ENCODE results near the gene DCTN3. TPM values are rescaled to one million over a fixed set of nuclear protein-coding genes. Genes with fewer than 3 reads are reported as not detected.

Gene DCTN3
- total and polyA plus RNA-seq, 2 experiments from 2014 or later, result 75.0 to 83.1 TPM

DNA sequence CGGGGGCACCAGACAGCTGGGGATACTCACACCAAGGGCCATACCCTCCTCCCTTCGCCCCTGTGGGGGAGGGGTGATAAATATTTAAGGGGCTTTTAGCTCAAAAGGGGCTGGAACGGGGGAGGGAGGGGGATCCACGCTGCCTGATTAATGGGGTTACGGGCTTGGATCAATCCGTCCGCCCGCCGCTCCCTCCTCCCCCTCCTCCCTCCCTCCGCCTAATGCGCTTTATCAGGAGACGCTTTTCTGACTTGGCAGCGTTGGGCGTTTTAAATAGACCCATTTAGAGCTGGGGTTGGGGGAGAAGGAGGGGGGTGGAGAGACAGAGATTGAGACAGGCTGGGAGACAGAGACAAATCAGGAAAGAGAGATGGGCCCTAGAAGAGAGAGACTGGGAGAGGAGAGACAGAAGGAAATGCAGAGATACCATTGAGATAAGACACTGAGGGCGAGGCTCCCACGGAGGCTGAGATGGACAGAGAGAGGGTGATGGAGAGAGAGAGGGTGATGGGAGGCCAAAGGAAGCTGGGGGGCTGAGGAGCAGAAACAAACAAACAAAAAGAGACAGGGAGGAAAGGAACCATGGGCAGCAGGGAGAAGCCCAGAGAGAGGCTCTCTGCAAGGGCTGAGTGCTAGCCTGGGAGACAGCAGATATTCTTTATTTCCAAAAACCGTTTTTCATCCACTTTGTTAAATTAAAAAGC lies 41.0 kb downstream of the DCTN3 start:
- H3K36me3 ChIP-seq (replicated peaks; ENCODE audit: insufficient read depth, low read depth), result no peaks in the 10 kb centered on the region
- peak; percentile 44 for DNase-seq (ENCODE audit: low spot score)
- H3K9me2 ChIP-seq (replicated peaks; ENCODE audit: insufficient read depth), result no peaks in the 10 kb centered on the region
- peak overlapping the region; percentile 93 for H3K4me2 ChIP-seq
- peak overlapping the region; percentile 31 for H3K27ac ChIP-seq
- H2AFZ ChIP-seq, result no peak overlapping the region
- no peaks in the 10 kb centered on the region for H3K9me3 ChIP-seq (ENCODE audit: low read depth)
- H4K20me1 ChIP-seq (ENCODE audit: insufficient read depth, poor library complexity, severe bottlenecking), result no peaks in the 10 kb centered on the region
- H3K27me3 ChIP-seq, result peaks cover 69% of the 10 kb centered on the region
- TF ChIP-seq, protein P1, sequence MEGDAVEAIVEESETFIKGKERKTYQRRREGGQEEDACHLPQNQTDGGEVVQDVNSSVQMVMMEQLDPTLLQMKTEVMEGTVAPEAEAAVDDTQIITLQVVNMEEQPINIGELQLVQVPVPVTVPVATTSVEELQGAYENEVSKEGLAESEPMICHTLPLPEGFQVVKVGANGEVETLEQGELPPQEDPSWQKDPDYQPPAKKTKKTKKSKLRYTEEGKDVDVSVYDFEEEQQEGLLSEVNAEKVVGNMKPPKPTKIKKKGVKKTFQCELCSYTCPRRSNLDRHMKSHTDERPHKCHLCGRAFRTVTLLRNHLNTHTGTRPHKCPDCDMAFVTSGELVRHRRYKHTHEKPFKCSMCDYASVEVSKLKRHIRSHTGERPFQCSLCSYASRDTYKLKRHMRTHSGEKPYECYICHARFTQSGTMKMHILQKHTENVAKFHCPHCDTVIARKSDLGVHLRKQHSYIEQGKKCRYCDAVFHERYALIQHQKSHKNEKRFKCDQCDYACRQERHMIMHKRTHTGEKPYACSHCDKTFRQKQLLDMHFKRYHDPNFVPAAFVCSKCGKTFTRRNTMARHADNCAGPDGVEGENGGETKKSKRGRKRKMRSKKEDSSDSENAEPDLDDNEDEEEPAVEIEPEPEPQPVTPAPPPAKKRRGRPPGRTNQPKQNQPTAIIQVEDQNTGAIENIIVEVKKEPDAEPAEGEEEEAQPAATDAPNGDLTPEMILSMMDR (IDR thresholded peaks at IDR 0.05; ENCODE audit: poor library complexity), result no peak
- TF ChIP-seq EZH2phosphoT487 (IDR thresholded peaks at IDR 0.05; ENCODE audit: low read depth, severe bottlenecking, unreplicated experiment), result no peak
- no peak for TF ChIP-seq EZH2 (IDR thresholded peaks at IDR 0.05; ENCODE audit: borderline replicate concordance)
- 15% methylated on average over 6 of the region's 17 CpGs for WGBS (ENCODE audit: low lambda C conversion rate, missing lambda C conversion rate)
- no peak overlapping the region for H3K4me3 ChIP-seq
- H3K79me2 ChIP-seq, result no peaks in the 10 kb centered on the region
- H3K4me1 ChIP-seq (ENCODE audit: insufficient read depth), result peaks cover 28% of the 10 kb centered on the region

DNA sequence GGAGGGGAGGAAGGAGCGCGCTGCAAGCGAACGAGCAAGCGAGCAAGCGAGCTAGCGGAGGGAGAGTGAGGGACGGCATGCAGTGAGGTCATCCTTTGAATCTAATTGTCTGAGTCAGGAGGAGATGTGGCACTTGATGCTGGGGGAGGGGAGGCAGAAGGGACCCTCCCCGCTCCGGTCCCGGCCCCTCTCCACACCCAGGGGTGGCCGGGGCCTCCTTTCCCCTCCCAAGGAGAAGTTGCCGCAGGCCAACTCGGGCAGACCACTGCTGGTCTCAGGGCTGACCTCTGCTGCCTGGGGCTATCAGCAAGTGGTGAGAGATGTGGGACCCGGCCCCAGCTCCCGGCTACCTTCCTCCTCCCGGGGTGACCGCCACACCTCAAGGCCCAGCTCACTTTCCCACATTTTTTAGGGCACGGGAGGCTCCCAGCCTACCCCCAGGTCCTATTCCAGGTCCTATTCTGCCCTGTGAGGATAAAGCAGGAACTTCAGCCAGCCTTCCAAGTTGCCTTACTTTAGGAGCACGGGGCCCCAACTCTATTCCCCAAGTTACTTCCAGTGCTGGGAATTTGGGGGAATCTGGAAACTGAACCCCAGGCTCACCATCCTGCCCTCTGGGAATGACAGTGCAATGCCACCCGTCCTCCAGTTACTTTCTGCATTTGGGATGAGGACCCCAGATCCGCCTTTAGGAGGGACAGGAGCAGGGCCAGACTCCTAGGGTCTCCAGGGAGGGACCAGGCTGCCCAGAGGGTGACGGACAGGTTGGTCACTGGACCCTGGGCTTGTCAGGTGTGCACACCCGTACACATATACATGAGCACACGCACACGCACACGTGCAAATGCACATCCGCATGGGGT lies 41.8 kb downstream of the DCTN3 start:
- Histone ChIP-seq H3K27ac (peak overlapping the region; percentile 76), H3K4me3 (peak overlapping the region; percentile 29), H2AFZ (peak overlapping the region; percentile 31), H3K4me1 (ENCODE audit: insufficient read depth) (peaks cover 28% of the 10 kb centered on the region), H3K9me3 (ENCODE audit: low read depth) (no peaks in the 10 kb centered on the region), H3K36me3 (replicated peaks; ENCODE audit: insufficient read depth, low read depth) (no peaks in the 10 kb centered on the region), H3K9me2 (replicated peaks; ENCODE audit: insufficient read depth) (no peaks in the 10 kb centered on the region), H3K27me3 (peaks cover 66% of the 10 kb centered on the region), H3K4me2 (peak overlapping the region; percentile 93), H3K79me2 (no peaks in the 10 kb centered on the region), H4K20me1 (ENCODE audit: insufficient read depth, poor library complexity, severe bottlenecking) (no peaks in the 10 kb centered on the region)
- DNase-seq (ENCODE audit: low spot score), result peak; percentile 75
- TF ChIP-seq EZH2 (IDR thresholded peaks at IDR 0.05; ENCODE audit: borderline replicate concordance), result no peak
- TF ChIP-seq, protein P1 (IDR thresholded peaks at IDR 0.05; ENCODE audit: poor library complexity), result no peak
- no peak for TF ChIP-seq EZH2phosphoT487 (IDR thresholded peaks at IDR 0.05; ENCODE audit: low read depth, severe bottlenecking, unreplicated experiment)
- 19% methylated on average over 15 of the region's 28 CpGs for WGBS (ENCODE audit: low lambda C conversion rate, missing lambda C conversion rate)

DNA sequence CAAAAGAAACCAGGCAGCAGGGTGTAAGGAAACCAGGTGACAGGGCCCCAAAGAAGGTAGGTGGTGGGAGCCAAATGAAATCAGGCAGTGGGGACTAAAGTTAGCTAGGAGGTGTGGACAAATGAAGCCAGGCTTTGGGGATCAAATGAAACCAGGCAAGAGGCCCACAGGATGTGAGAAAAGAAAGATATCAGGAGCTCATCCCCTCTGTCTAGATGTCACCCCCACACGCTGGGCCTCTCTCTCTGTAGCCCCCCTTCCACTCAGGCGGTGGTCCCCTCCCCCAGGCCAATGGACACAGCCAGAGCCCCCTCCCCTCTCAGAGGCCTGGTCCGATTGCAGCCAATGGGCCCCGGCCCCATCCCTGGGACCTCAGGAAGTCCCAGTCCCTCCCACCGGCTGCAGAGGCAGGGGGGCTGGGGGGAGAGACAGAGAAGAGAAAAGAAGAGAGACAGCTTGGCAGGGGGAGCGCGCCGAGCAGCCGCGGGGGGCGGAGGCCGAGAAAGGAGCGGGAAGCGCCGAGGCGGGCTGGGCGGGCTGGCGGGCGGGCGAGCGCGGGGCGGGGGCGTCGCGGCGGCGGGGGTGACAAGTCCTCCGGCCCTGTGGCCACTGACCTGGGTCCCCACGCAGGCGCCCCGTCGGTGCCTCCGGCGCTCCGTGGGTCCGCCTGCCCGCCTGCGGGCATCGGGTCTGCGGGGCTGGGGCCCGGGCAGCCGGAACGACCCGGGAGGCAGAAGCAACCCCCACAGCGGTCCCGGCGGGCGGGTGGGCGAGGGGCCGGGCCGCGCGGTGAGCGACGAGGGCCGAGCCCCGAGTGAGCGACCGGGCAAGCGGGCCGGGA lies 42.7 kb downstream of the DCTN3 start:
- TF ChIP-seq, protein P1 (IDR thresholded peaks at IDR 0.05; ENCODE audit: poor library complexity), result no peak
- TF ChIP-seq EZH2phosphoT487 (IDR thresholded peaks at IDR 0.05; ENCODE audit: low read depth, severe bottlenecking, unreplicated experiment) (no peak), EZH2 (IDR thresholded peaks at IDR 0.05; ENCODE audit: borderline replicate concordance) (no peak)
- no peaks in the 10 kb centered on the region for H3K9me2 ChIP-seq (replicated peaks; ENCODE audit: insufficient read depth)
- H3K9me3 ChIP-seq (ENCODE audit: low read depth), result no peaks in the 10 kb centered on the region
- H3K27me3 ChIP-seq, result peaks cover 65% of the 10 kb centered on the region
- H3K79me2 ChIP-seq, result no peaks in the 10 kb centered on the region
- H2AFZ ChIP-seq, result peak overlapping the region; percentile 31
- DNase-seq (ENCODE audit: low spot score), result peak; percentile 61
- no peaks in the 10 kb centered on the region for H3K36me3 ChIP-seq (replicated peaks; ENCODE audit: insufficient read depth, low read depth)
- peaks cover 28% of the 10 kb centered on the region for H3K4me1 ChIP-seq (ENCODE audit: insufficient read depth)
- peak overlapping the region; percentile 29 for H3K4me3 ChIP-seq
- no peaks in the 10 kb centered on the region for H4K20me1 ChIP-seq (ENCODE audit: insufficient read depth, poor library complexity, severe bottlenecking)
- WGBS (ENCODE audit: low lambda C conversion rate, missing lambda C conversion rate), result 0% methylated on average over 20 of the region's 62 CpGs
- H3K4me2 ChIP-seq, result peak overlapping the region; percentile 93
- H3K27ac ChIP-seq, result peak overlapping the region; percentile 76
